Activated naive CD8-positive, alpha-beta T cell treated with anti-CD3 and anti-CD28 coated beads, Interleukin-2, amount 50 U/mL, for 16 hours (primary cell): ENCODE measurements around the gene CRYBG2.
"Not testable (repeated sequence)": the region's sequence is repeated elsewhere in the genome, so short reads cannot be mapped to it uniquely, and the experiment has no call there.

Experiments used
- DNase-seq: peaks from one replicate; pipeline ENCODE4 v3.0.0-alpha.2; 2020; ENCODE audit warnings: low read depth, low spot score

CRYBG2 gene

GRCh38 chr1:26353976-26354820 is at the start of gene CRYBG2:
Gene CRYBG2 (minus strand): TSS chr1:26354130. CDS start chr1:26346657, 7,473 bp downstream.
- DNase-seq: no peak

- DNase-seq: no peak
Measured at GRCh38 chr1:26403656-26404055, 49.7 kb upstream of the CRYBG2 start.

GRCh38 chr1:26401891-26402290 is 48.0 kb upstream of the CRYBG2 start:
- no peak for DNase-seq

GRCh38 chr1:26399034-26399433 is 45.1 kb upstream of the CRYBG2 start:
- no peak for DNase-seq

GRCh38 chr1:26395754-26396153 is 41.8 kb upstream of the CRYBG2 start:
- no peak for DNase-seq

- no peak for DNase-seq
Measured at GRCh38 chr1:26391450-26391849, 37.5 kb upstream of the CRYBG2 start.

GRCh38 chr1:26389604-26390247 is 35.8 kb upstream of the CRYBG2 start:
- DNase-seq: no peak

GRCh38 chr1:26388791-26389445 is 35.0 kb upstream of the CRYBG2 start:
- no peak for DNase-seq

- no peak for DNase-seq
Measured at GRCh38 chr1:26387447-26387846, 33.5 kb upstream of the CRYBG2 start.

- DNase-seq: not testable (repeated sequence)
Measured at GRCh38 chr1:26385063-26385462, 31.1 kb upstream of the CRYBG2 start.

- no peak for DNase-seq
Measured at GRCh38 chr1:26384076-26384475, 30.1 kb upstream of the CRYBG2 start.

- no peak for DNase-seq
Measured at GRCh38 chr1:26378879-26379251, 24.9 kb upstream of the CRYBG2 start.

- DNase-seq: peak; percentile 40
Measured at GRCh38 chr1:26378088-26378878, 24.4 kb upstream of the CRYBG2 start.

- DNase-seq: no peak
Measured at GRCh38 chr1:26376050-26376449, 22.1 kb upstream of the CRYBG2 start.

GRCh38 chr1:26375081-26375480 is 21.2 kb upstream of the CRYBG2 start:
- no peak for DNase-seq

GRCh38 chr1:26374361-26374760 is 20.4 kb upstream of the CRYBG2 start:
- not testable (repeated sequence) for DNase-seq

GRCh38 chr1:26373789-26374188 is 19.9 kb upstream of the CRYBG2 start:
- DNase-seq: no peak

GRCh38 chr1:26373281-26373680 is 19.4 kb upstream of the CRYBG2 start:
- no peak for DNase-seq

GRCh38 chr1:26372611-26373010 is 18.7 kb upstream of the CRYBG2 start, which contains the start of gene ZNF683:
Gene ZNF683 (minus strand): TSS chr1:26372750. CDS start chr1:26368571, 4,179 bp downstream.
- DNase-seq: not testable (repeated sequence)

GRCh38 chr1:26372039-26372438 is 18.1 kb upstream of the CRYBG2 start:
- DNase-seq: no peak

GRCh38 chr1:26370591-26371382 is 16.9 kb upstream of the CRYBG2 start:
- DNase-seq: no peak
